GM19238 (cell line): ENCODE data around the gene ADGRF3.
"Not testable (repeated sequence)": the region's sequence is repeated elsewhere in the genome, so short reads cannot be mapped to it uniquely, and the experiment has no call there.

Source experiments
- DNase-seq: peaks from one replicate; pipeline ENCODE4 v3.0.0; 2011; ENCODE audit warnings: low spot score; ENCODE audit not compliant: insufficient read length

The ADGRF3 gene

GRCh38 chr2:26352892-26353291, 6.3 kb upstream of the ADGRF3 start:
- DNase-seq = no peak

DNA sequence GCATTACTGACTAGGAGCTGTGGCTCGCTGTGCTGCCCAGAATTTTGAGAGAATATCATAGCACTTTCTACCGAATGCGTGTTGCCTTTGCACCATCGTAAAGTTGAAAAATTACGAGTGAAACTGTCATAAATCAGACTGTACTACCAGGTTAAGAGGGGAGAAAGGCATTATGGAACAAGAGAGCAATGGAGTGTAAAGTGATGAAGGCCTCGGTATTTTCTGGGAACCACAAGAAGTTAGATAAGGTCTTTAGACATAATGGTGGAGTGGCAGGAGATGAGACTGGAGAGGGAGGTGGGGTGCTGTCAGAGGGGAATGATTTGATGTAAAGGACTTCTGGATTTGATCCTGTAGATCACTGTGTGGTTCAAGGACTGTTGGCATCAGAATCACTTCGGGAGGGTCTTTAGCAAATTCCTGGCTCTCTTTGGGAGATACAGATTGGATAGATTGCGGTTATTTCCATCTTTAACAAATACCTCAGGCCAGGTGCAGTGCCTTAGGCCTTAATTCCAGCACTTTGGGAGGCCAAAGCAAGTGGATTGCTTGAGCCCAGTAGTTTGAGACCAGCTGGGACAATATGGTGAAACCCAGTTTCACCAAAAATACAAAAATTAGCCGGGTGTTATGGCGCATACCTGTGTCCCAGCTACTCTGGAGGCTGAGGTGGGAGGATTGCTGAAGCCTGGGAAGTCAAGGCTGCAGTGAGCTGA, 4.9 kb upstream of the ADGRF3 start:
- DNase-seq = no peak

- DNase-seq = no peak
Measured at GRCh38 chr2:26349690-26350089, 3.1 kb upstream of the ADGRF3 start.

- no peak for DNase-seq
Measured at GRCh38 chr2:26347286-26347865, 787 bp upstream of the ADGRF3 start.

GRCh38 chr2:26345545-26346453, 790 bp downstream of the ADGRF3 start, which contains the start of gene SELENOI:
Gene SELENOI, plus strand, starts transcription at chr2:26346143. Its CDS starts 90 bp downstream, at chr2:26346233.
- DNase-seq = peak; percentile 79

DNA sequence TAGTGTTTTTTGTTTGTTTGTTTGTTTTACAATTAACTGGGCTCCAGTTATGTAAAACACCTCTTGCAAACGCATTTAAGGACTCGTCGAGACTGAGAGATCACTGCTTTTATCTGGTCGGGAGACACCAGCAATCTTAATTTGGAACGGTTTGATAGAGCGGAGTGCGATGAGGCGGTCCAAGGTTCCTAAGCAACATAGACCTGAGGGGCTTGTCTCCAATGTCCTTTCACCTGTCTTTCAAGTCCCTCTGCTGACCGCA, 1.4 kb downstream of the ADGRF3 start:
- no peak for DNase-seq

DNA sequence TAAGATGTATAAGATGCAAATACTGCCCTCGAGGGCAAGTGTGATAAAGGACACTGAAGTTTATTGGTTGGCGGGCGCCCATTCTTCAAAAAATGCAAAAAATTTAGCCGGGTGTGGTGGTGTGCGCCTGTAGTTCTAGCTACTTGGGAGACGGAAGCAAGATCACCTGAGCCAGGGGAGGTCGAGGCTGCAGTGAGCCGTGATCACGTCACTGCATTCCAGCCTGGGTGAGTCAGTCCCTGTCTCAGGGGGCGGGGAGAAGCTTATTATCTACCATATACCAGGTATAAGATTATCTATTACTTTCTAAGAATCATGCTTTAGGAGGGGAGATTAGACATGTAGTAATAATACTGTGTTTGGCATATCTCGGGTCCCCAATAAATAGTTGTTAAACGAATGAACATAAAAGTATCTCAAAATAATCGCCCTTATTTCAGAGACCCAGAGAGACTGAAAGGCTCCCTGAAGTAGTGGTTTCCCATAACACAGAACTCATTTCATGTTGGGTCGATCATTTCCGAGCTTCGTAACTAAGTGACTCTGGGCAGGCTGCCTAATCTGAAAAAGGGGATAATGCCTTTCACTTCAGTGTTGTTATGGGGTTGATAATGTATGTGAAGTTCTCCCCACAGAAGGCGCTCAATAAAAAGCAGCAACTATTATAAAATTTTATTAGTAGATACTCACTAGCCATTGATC, 1.9 kb downstream of the ADGRF3 start:
- no peak for DNase-seq

GRCh38 chr2:26340831-26341230, 5.8 kb downstream of the ADGRF3 start:
- no peak for DNase-seq

DNA sequence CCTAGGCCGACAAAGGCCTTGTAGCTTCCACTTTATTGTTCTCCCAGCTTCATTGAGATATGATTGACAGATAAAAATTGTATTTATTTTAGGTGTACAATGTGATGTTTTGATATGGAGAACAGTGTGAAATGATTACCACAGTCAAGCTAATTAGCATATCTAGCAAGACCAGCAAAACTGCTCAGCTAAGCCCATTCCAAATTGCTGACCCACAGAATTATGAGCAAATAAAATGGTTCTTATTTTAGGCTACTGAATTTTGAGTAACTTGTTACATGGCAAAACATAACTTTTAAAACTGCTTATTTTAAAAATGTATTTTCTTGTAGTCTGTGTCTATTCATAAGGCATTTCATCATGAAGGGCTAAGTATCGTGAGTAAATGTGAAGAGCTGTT, 9.3 kb downstream of the ADGRF3 start:
- DNase-seq = no peak

- DNase-seq = no peak
Measured at GRCh38 chr2:26336719-26337118, 9.9 kb downstream of the ADGRF3 start.

DNA sequence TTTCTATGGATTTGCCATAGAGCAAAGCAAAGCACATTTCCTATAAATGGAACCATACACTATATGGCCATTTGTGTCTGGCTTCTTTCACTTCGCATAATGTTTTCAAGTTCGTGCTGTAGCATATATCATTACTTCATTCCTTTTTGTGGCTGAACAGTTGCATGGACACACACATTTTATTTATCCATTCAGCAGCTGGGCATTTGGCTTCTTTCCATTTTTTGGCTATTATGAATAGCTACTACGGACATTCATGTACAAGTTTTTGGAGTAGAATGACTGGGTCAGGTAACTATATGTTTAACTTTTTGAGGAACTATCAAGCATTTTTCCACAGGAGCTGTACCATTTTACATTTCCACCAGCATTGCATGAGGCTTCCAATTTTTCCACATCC, 11.4 kb downstream of the ADGRF3 start:
- DNase-seq = no peak

DNA sequence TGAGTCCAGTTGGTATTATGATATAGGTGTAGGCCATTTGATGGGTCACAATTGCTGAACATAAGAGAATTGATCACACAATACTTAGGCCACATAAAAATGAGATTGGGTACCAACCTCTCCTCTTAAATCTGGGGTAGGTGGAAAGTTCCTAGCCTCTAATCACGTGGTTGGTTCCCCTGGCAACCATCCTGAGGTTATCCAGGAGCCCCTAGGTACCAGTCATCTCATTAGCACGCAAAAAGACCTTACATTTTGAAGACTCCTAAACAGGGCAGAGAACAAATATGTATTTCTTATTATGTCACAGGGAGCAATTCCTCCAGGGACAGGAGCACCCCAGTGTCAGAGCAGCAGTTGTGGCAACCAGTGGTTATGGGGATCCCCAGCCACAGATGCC, 13.3 kb downstream of the ADGRF3 start:
- no peak for DNase-seq

DNA sequence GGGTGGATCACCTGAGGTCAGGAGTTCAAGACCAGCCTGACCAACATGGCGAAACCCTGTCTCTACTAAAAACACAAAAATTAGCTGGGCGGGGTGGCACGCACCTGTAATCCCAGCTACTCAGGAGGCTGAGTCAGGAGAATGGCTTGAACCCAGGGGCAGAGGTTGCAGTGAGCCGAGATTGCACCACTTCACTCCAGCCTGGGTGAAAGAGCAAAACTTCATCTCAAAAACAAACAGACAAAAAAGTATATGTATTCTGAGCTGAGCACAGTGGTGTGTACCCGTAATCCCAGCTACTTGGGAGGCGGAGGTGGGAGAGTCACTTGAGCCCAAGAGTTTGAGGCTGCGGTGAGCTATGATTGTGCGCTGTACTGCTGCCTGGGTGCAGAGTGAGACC, 15.3 kb downstream of the ADGRF3 start:
- not testable (repeated sequence) for DNase-seq

DNA sequence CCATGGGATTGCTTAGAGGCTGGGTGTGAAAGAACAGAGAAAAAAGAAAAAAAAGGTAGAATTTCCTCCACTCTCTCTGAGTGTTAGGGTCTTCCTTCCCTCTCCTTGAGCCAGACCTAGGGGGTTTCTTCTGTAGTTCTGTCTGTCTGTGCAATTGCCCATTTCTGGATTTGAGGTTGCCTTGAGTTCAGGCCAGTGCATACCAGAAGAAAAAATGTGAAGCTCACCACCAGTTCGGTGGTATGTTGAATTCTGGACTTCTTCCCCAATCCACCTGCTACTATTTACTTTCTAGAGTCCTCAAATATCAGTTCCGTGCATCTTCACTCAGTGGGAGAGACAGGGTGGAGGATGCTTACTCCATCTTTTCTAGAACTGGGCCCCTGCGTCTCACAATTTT, 16.0 kb downstream of the ADGRF3 start:
- DNase-seq = no peak

- peak; percentile 50 for DNase-seq
Measured at GRCh38 chr2:26330114-26330549, 16.5 kb downstream of the ADGRF3 start.

DNA sequence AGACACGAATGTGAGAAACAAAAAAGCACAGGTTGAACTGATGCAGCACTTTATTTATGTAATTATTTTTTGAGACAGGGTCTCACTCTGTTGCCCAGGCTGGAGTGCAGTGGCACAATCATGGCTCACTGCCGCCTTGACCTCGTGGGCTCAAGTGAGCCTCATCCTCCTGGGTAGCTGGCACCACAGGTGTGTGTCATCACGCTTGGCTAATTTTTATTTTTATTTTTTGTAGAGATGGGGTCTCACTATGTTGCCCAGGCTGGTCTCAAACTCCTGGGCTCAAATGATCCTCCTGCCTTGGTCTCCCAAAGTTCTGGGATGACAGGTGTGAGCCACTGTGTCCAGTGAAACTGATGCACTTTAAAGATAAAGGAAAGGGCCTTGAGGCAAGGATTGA, 17.5 kb downstream of the ADGRF3 start:
- DNase-seq = not testable (repeated sequence)

DNA sequence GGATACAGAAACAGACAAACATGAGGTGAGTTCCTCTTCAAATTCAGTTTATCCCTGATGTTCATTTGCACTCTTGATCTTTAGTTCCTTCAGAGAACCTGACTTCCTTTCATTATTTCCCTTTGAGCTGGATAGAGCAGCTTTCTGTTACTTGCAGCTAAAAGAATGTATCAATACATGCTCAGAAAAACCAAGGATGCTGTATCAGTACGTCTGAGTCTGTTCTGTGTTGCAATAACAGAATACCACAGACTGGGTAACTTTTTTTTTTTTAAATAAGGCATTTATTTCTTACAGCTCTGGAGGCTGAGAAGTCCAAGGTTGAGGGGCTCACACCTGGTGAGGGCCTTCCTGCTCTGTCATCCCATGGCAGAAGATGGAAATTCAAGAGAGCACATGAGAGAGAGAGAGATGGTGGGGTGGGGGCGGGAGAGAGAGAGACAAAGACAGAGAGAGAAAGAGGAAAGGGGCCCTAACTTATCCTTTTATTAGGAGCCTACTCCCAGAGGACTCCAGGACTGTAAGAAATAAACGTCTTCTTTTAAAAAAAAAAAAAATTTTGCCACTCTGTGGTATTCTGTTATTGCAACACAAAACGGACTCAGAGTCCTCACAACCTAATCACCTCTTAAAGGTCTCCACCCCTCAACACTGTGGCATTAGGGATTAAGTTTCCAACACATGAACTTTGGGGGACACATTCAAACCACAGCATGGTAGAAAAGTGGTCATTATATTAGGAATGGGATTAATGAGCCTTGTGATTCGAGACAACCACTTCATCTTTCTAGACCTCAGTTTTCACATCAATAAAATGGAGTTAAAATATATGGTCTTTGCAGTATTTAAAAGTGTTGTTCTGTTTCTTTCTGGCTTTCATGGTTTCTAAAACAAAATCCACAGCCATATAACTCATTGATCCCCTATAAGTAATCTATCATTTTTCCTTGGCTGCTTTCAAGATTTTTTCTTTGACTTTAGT, 19.0 kb downstream of the ADGRF3 start:
- DNase-seq = no peak

GRCh38 chr2:26326514-26326913, 20.1 kb downstream of the ADGRF3 start:
- no peak for DNase-seq

- no peak for DNase-seq
Measured at GRCh38 chr2:26325851-26326250, 20.7 kb downstream of the ADGRF3 start.

DNA sequence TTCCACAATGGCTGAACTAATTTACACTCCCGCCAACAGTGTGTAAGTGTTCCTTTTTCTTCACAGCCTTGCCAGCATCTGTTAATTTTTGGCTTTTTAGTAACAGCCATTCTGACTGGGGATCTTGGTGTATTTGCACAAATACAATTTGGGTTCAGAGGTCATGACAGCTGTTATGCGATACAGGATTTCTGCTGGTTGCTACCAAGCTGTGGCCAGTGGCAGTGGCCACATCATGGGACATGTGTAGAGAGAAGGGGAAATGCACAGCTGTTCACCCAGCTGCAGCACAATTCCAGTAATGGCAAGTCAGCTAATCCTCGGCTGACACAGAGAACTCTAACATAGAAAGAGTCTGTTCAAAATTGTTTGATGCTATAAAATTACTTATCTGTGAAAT, 21.7 kb downstream of the ADGRF3 start:
- no peak for DNase-seq

DNA sequence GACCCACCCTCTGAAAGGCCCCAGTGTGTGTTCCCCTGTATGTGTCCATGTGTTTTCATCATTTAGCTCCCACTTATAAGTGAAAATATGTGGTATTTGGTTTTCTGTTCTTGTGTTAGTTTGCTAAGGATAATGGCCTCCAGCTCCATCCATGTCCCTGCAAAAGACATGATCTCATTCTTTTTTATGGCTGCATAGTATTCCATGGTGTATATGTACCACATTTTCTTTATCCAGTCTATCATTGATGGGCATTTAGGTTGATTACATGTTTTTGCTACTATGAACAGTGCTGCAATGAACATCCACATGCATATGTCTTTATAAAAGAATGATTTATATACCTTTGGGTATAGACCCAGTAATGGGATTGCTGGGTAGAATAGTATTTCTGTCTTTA, 22.1 kb downstream of the ADGRF3 start:
- DNase-seq = not testable (repeated sequence)
